ENCODE results near the gene SORCS1.

DNA sequence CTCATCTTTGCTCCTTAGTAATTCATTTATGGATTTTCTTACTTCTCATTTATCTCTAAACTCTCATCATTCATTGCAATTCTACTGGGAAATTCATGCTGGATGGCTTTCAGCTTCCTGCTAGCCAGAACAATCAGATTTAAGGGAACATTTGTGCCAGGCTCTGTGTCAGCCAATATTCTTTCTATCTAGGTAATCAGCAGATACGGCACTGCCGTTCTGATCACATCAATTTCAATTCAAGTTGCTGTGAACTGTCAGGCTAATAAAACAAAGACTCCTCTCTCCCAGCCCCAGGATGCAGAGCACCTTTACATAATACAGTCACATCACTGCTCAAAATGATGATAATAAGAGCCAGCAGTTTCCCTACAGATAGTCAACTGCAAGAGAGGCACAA lies 468.3 kb downstream of the SORCS1 start:
- TF ChIP-seq, protein P1, sequence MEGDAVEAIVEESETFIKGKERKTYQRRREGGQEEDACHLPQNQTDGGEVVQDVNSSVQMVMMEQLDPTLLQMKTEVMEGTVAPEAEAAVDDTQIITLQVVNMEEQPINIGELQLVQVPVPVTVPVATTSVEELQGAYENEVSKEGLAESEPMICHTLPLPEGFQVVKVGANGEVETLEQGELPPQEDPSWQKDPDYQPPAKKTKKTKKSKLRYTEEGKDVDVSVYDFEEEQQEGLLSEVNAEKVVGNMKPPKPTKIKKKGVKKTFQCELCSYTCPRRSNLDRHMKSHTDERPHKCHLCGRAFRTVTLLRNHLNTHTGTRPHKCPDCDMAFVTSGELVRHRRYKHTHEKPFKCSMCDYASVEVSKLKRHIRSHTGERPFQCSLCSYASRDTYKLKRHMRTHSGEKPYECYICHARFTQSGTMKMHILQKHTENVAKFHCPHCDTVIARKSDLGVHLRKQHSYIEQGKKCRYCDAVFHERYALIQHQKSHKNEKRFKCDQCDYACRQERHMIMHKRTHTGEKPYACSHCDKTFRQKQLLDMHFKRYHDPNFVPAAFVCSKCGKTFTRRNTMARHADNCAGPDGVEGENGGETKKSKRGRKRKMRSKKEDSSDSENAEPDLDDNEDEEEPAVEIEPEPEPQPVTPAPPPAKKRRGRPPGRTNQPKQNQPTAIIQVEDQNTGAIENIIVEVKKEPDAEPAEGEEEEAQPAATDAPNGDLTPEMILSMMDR (IDR thresholded peaks at IDR 0.05) = no peak
- TF ChIP-seq EZH2 (IDR thresholded peaks at IDR 0.05) = no peak

Data from neural progenitor cell (in vitro differentiated cells).